Measurements from ENCODE around the gene CP. TPM values are rescaled to one million over a fixed set of nuclear protein-coding genes. Genes with fewer than 3 reads are reported as not detected.

The CP gene
- total and polyA plus RNA-seq, 2 of the 13 experiments (the other 11 are each of a cell fraction or from before 2014, with no cell fraction given): 42.6 to 789 TPM

DNA sequence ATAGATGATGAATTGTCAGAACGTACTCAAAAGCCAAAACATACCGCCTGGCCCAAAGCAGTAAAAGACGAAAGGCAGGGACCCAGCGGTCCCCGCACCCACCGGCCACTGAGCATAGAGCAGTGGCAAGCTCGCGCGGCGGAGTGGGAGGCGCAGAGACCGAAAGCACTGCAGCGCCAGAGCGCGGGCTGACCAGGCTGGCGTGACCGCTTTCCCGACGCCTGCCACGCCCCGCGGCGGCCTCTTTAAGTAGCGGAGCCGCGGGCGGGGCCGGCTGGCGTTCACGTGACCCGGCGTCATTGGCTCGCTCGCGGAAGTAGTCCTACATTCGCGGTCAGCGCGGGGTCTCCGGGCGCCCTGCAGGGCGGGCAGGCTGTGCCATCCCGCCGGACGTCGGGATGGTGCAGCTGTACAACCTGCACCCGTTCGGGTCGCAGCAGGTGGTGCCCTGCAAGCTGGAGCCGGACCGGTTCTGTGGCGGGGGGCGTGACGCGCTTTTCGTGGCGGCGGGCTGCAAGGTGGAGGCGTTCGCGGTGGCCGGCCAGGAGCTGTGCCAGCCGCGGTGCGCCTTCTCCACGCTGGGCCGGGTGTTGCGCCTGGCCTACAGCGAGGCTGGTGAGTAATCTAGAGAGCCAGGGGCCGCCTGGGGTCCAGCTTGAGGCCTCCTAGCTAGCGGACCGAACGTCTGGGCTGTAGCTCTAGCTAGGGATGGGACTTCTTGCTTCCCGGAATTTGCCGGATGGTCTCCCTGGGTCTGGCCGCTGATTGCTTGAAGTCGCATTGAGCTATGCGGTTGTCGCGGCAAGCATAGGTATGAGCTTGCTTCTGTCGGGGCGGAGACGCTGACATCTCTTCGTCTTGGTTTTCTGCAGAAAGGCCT lies 92.1 kb downstream of the CP start, which contains the start of gene HPS3 (continued):
- TF ChIP-seq, protein P1, sequence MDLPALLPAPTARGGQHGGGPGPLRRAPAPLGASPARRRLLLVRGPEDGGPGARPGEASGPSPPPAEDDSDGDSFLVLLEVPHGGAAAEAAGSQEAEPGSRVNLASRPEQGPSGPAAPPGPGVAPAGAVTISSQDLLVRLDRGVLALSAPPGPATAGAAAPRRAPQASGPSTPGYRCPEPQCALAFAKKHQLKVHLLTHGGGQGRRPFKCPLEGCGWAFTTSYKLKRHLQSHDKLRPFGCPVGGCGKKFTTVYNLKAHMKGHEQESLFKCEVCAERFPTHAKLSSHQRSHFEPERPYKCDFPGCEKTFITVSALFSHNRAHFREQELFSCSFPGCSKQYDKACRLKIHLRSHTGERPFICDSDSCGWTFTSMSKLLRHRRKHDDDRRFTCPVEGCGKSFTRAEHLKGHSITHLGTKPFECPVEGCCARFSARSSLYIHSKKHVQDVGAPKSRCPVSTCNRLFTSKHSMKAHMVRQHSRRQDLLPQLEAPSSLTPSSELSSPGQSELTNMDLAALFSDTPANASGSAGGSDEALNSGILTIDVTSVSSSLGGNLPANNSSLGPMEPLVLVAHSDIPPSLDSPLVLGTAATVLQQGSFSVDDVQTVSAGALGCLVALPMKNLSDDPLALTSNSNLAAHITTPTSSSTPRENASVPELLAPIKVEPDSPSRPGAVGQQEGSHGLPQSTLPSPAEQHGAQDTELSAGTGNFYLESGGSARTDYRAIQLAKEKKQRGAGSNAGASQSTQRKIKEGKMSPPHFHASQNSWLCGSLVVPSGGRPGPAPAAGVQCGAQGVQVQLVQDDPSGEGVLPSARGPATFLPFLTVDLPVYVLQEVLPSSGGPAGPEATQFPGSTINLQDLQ (CRISPR knock-in tag; IDR thresholded peaks at IDR 0.05): peak; percentile 91
- TF ChIP-seq NPAS2 (CRISPR knock-in tag; IDR thresholded peaks at IDR 0.05; ENCODE audit: borderline replicate concordance): no peak
- no peak for TF ChIP-seq SMAD9 (CRISPR knock-in tag; IDR thresholded peaks at IDR 0.05)
- TF ChIP-seq, protein P2, sequence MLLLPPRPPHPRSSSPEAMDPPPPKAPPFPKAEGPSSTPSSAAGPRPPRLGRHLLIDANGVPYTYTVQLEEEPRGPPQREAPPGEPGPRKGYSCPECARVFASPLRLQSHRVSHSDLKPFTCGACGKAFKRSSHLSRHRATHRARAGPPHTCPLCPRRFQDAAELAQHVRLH (CRISPR knock-in tag; IDR thresholded peaks at IDR 0.05; ENCODE audit: borderline replicate concordance, low read depth): no peak
- TF ChIP-seq FIP1L1 (IDR thresholded peaks at IDR 0.05; ENCODE audit: borderline replicate concordance, insufficient read depth, low read depth, low read length): no peak
- TF ChIP-seq, protein P3, sequence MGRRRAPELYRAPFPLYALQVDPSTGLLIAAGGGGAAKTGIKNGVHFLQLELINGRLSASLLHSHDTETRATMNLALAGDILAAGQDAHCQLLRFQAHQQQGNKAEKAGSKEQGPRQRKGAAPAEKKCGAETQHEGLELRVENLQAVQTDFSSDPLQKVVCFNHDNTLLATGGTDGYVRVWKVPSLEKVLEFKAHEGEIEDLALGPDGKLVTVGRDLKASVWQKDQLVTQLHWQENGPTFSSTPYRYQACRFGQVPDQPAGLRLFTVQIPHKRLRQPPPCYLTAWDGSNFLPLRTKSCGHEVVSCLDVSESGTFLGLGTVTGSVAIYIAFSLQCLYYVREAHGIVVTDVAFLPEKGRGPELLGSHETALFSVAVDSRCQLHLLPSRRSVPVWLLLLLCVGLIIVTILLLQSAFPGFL (CRISPR knock-in tag; IDR thresholded peaks at IDR 0.05): no peak
- 0 out of 2 replicates have a peak, but pooled peaks have one; percentile 82 for TF ChIP-seq ZNF598 (CRISPR knock-in tag; IDR thresholded peaks at IDR 0.05; ENCODE audit: borderline replicate concordance)
- peak; percentile 84 for TF ChIP-seq RFXAP (CRISPR knock-in tag; IDR thresholded peaks at IDR 0.05; ENCODE audit: borderline replicate concordance)
- no peak for TF ChIP-seq ATF7 (IDR thresholded peaks at IDR 0.05)
- TF ChIP-seq ATF7 (CRISPR knock-in tag; IDR thresholded peaks at IDR 0.05): no peak
- TF ChIP-seq ZNF790 (CRISPR knock-in tag; IDR thresholded peaks at IDR 0.05; ENCODE audit: borderline replicate concordance): no peak
- no peak for TF ChIP-seq PHF20 (CRISPR knock-in tag; IDR thresholded peaks at IDR 0.05)
- no peak for TF ChIP-seq RFXANK (CRISPR knock-in tag; IDR thresholded peaks at IDR 0.05)
- peak; percentile 12; the same call in 1 of the 2 replicates for TF ChIP-seq MIER2 (CRISPR knock-in tag; IDR thresholded peaks at IDR 0.05)
- TF ChIP-seq TAF1 (CRISPR knock-in tag; IDR thresholded peaks at IDR 0.05): peak; percentile 87
- TF ChIP-seq, protein P4, sequence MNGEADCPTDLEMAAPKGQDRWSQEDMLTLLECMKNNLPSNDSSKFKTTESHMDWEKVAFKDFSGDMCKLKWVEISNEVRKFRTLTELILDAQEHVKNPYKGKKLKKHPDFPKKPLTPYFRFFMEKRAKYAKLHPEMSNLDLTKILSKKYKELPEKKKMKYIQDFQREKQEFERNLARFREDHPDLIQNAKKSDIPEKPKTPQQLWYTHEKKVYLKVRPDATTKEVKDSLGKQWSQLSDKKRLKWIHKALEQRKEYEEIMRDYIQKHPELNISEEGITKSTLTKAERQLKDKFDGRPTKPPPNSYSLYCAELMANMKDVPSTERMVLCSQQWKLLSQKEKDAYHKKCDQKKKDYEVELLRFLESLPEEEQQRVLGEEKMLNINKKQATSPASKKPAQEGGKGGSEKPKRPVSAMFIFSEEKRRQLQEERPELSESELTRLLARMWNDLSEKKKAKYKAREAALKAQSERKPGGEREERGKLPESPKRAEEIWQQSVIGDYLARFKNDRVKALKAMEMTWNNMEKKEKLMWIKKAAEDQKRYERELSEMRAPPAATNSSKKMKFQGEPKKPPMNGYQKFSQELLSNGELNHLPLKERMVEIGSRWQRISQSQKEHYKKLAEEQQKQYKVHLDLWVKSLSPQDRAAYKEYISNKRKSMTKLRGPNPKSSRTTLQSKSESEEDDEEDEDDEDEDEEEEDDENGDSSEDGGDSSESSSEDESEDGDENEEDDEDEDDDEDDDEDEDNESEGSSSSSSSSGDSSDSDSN (CRISPR knock-in tag; IDR thresholded peaks at IDR 0.05): peak; percentile 89
- TF ChIP-seq KLF16 (CRISPR knock-in tag; IDR thresholded peaks at IDR 0.05): peak in 1 of 2 experiments; percentile 85; a peak in 2 of 4 replicates
- peak; percentile 78 for TF ChIP-seq ZNF749 (CRISPR knock-in tag; IDR thresholded peaks at IDR 0.05; ENCODE audit: borderline replicate concordance)
- TF ChIP-seq ZNF766 (CRISPR knock-in tag; IDR thresholded peaks at IDR 0.05; ENCODE audit: borderline replicate concordance): peak; percentile 90; the same call in 1 of the 2 replicates
- no peak for TF ChIP-seq FOXP1 (IDR thresholded peaks at IDR 0.05)
- TF ChIP-seq FOXP1 (CRISPR knock-in tag; IDR thresholded peaks at IDR 0.05): no peak; the same call in 1 of the 2 replicates
- TF ChIP-seq ZNF326 (CRISPR knock-in tag; IDR thresholded peaks at IDR 0.05; ENCODE audit: borderline replicate concordance): no peak
- TF ChIP-seq, protein P5, sequence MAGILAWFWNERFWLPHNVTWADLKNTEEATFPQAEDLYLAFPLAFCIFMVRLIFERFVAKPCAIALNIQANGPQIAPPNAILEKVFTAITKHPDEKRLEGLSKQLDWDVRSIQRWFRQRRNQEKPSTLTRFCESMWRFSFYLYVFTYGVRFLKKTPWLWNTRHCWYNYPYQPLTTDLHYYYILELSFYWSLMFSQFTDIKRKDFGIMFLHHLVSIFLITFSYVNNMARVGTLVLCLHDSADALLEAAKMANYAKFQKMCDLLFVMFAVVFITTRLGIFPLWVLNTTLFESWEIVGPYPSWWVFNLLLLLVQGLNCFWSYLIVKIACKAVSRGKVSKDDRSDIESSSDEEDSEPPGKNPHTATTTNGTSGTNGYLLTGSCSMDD (CRISPR knock-in tag; IDR thresholded peaks at IDR 0.05): peak; percentile 59; the same call in 1 of the 2 replicates

Data from HepG2 (cell line).